Transverse colon (tissue), 4 donors: Measurements from ENCODE around the gene CAMSAP1. TPM values are rescaled to one million over a fixed set of nuclear protein-coding genes. Genes with fewer than 3 reads are reported as not detected.

Experiments used
- DNase-seq: peaks from one replicate; pipeline ENCODE4 v3.0.0-alpha.2; 2019
- H3K27ac ChIP-seq, 4 donors: fragments of 200-600 bp; sonication (generic); 2 replicates each; pipeline ENCODE4 v1.5.1; 2016 to 2018; ENCODE audit warnings: inconsistent platforms in 4 of 4
- H3K27me3 ChIP-seq: fragments of 200-600 bp; sonication (generic); 2 replicates; pipeline ENCODE4 v1.5.1; 2017; ENCODE audit warnings: inconsistent platforms
- H3K36me3 ChIP-seq, 4 donors: fragments of 200-600 bp; sonication (generic); 2 replicates each; pipeline ENCODE4 v1.5.1; 2017 to 2019; ENCODE audit warnings: inconsistent platforms in 4 of 4
- H3K4me1 ChIP-seq, 4 donors: fragments of 200-600 bp; sonication (generic); 2 replicates each; pipeline ENCODE4 v1.5.1; 2017 to 2020; ENCODE audit warnings: inconsistent platforms in 4 of 4
- H3K4me3 ChIP-seq, 4 donors: fragments of 200-600 bp; sonication (generic); 1 replicate in 1 of 4; 2 replicates in 3 of 4; pipeline versions ENCODE4 v1.5.1 to v1.6.1; 2017 to 2019; ENCODE audit warnings: inconsistent platforms in 4 of 4
- H3K9me3 ChIP-seq, 2 donors: fragments of 200-600 bp; sonication (generic); 2 replicates each; pipeline ENCODE4 v1.5.1; 2017 to 2019; ENCODE audit warnings: inconsistent platforms in 2 of 2
- CTCF ChIP-seq, 5 experiments: fragments of 200-600 bp in 3 of 5; fragments of 450-650 bp in 2 of 5; sonication (generic) in 3 of 5; IDR thresholded peaks; 1 replicate in 2 of 5; 2 replicates in 3 of 5; pipeline ENCODE4 v1.5.1; 2016 to 2017; ENCODE audit warnings: antibody characterized with exemption in 5 of 5, inconsistent platforms in 3 of 5, mild to moderate bottlenecking in 2 of 5, moderate library complexity in 1 of 5
- EP300 ChIP-seq: sonication (generic); formaldehyde crosslinking; IDR thresholded peaks from one replicate; pipeline ENCODE4 v1.6.1; 2017; ENCODE audit warnings: antibody characterized with exemption, low read depth
- POLR2A ChIP-seq: fragments of 450-650 bp; IDR thresholded peaks from one replicate; pipeline ENCODE4 v1.6.1; 2016; ENCODE audit warnings: antibody characterized with exemption, mild to moderate bottlenecking, moderate library complexity
- POLR2AphosphoS5 ChIP-seq, 3 donors: sonication (generic); formaldehyde crosslinking; IDR thresholded peaks; one replicate each; pipeline ENCODE4 v1.6.1; 2016; ENCODE audit warnings: antibody characterized with exemption in 3 of 3
- WGBS, 2 donors: methylation state at CpG; one replicate each; pipeline ENCODE4 v1.1.5; 2018; ENCODE audit warnings: low coverage in 1 of 2; 5-methylcytosine and 5-hydroxymethylcytosine counted together
- in situ Hi-C, 4 donors: fragments of 200-750 bp; cut with MboI; loops; one replicate each; pipeline versions ENCODE4 v1.15.0 to v1.15.1; 2017; ENCODE audit warnings: low sequenced_read_pairs in 3 of 4, low pct_ligation_motif_present in 1 of 4, low pct_unique_long_range_greater_than_20kb in 1 of 4
- intact Hi-C: fragments of 100-400 bp; cut with DNase I; formaldehyde crosslinking; loops from one replicate; pipeline ENCODE4 v1.15.1; 2023; ENCODE audit warnings: low total_unique reads
- total RNA-seq, 4 donors: library from RNA; depleted of rRNA; stranded (reverse); fragments of >200 nt; gene quantifications; one replicate each; pipeline ENCODE4 v1.1.0, GENCODE V29; 2016

CAMSAP1 gene
- total RNA-seq, 4 donors from 2014 or later, result 17.3 to 88.0 (median 23.8) TPM

DNA sequence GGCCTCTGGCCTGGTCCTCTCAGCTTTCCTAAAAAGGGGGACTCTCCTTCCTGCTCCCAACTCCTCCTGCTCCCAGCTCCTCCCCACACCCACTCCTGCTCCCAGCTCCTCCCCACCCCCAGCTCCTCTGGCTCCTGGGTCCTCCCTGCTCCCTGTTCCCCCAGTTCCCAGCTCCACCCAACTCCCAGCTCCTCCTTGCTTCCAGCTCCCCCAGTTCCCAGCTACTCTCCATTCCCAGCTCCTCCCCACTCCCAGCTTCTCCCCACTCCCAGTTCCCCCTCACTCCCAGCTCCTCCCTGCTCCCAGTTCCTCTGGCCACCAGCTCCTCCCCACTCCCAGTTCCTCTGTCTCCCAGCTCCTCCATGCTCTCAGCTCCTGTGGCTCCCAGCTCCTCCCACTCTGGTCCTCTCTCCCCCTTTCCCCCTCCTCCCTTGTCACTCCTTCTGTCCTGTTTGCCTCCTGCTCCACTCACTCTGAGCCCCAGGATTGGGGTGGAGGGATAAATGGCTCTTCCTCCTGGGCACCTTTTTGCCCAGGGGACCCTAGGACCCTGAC is 129.6 kb downstream of the CAMSAP1 start:
- Histone ChIP-seq H3K27ac (no peak overlapping the region), H3K36me3 (no peaks in the 10 kb centered on the region), H3K4me1 (no peaks in the 10 kb centered on the region), H3K4me3 (no peak overlapping the region), H3K27me3 (no peaks in the 10 kb centered on the region), H3K9me3 (no peaks in the 10 kb centered on the region)
- no peak for DNase-seq
- intact Hi-C loops (no loop called here), in situ Hi-C loops (no loop called here)
- TF ChIP-seq CTCF (IDR thresholded peaks at IDR 0.05) (no peak), EP300 (no peak), POLR2AphosphoS5 (IDR thresholded peaks at IDR 0.05) (no peak), POLR2A (no peak)

GRCh38 chr9:135776893-135777622 is 130.3 kb downstream of the CAMSAP1 start:
- WGBS, 2 donors, result 76% methylated on average over 24 of the region's 25 CpGs; no CpG with 5 or more reads in 1 of the 2 donors
- no peak for DNase-seq
- in situ Hi-C loops, result no loop called here

DNA sequence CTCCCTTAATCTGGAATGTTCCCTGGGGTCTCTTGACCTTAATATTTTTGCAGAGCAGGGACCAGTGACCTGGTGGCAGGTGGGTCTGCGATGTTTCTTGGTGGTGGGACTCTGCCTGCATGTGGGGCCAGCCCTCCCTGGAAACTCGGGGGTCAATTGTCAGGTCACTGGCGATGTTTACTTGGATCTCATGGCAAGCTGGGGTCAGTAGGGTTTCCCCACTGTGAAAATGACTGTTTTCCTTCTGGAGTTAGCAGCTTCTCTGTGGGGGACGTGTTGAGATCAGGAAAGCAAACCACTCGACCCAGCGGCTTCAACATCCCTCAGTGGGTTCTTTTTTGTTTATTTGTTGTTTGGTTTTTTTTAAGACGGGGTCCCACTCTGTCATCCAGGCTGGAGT is 131.4 kb downstream of the CAMSAP1 start:
- 43 to 47% methylated on average over 4 to 7 of the region's 7 CpGs for WGBS, 2 donors
- TF ChIP-seq CTCF (IDR thresholded peaks at IDR 0.05) (no peak), POLR2AphosphoS5 (IDR thresholded peaks at IDR 0.05) (no peak), POLR2A (no peak), EP300 (no peak)
- H3K36me3 ChIP-seq, result no peaks in the 10 kb centered on the region
- intact Hi-C loops, result no loop called here
- no peak overlapping the region for H3K4me3 ChIP-seq
- no peak for DNase-seq
- in situ Hi-C loops, result no loop called here
- H3K4me1 ChIP-seq, result no peaks in the 10 kb centered on the region
- H3K27ac ChIP-seq, result no peak overlapping the region
- H3K9me3 ChIP-seq, result no peaks in the 10 kb centered on the region
- H3K27me3 ChIP-seq, result peaks cover 5% of the 10 kb centered on the region

More at GRCh38 chr9:135776893-135777622, 130.3 kb downstream of the CAMSAP1 start:
- no peaks in the 10 kb centered on the region for H3K4me1 ChIP-seq
- H3K9me3 ChIP-seq, result no peaks in the 10 kb centered on the region
- TF ChIP-seq EP300, result no peak
- TF ChIP-seq CTCF (IDR thresholded peaks at IDR 0.05), result no peak
- no peak for TF ChIP-seq POLR2AphosphoS5 (IDR thresholded peaks at IDR 0.05)
- no peak for TF ChIP-seq POLR2A
- peaks cover under 1% of the 10 kb centered on the region for H3K27me3 ChIP-seq
- no peak overlapping the region for H3K27ac ChIP-seq
- H3K4me3 ChIP-seq, result no peak overlapping the region
- intact Hi-C loops, result no loop called here
- H3K36me3 ChIP-seq, result no peaks in the 10 kb centered on the region

- H3K27me3 ChIP-seq, result peaks cover 5% of the 10 kb centered on the region
- TF ChIP-seq EP300, result no peak
- TF ChIP-seq POLR2AphosphoS5 (IDR thresholded peaks at IDR 0.05), result no peak
- TF ChIP-seq CTCF (IDR thresholded peaks at IDR 0.05), result no peak
- TF ChIP-seq POLR2A, result no peak
- H3K4me1 ChIP-seq, result no peaks in the 10 kb centered on the region
- DNase-seq, result no peak
- H3K4me3 ChIP-seq, result no peak overlapping the region
- H3K9me3 ChIP-seq, result no peaks in the 10 kb centered on the region
- intact Hi-C loops (no loop called here), in situ Hi-C loops (no loop called here)
- no peaks in the 10 kb centered on the region for H3K36me3 ChIP-seq
- no peak overlapping the region for H3K27ac ChIP-seq
- 65% methylated on average over 21 of the region's 24 CpGs; no CpG with 5 or more reads in 1 of the 2 donors for WGBS, 2 donors
Observed at GRCh38 chr9:135774794-135775525, 132.4 kb downstream of the CAMSAP1 start.
